IMR-90 (cell line): ENCODE measurements around the gene MEF2B. TPM values are rescaled to one million over a fixed set of nuclear protein-coding genes. Genes with fewer than 3 reads are reported as not detected.

Experiments used
- ATAC-seq: fragments of 200-7000 bp; cut with Tn5 transposase; 2 replicates; pipeline ENCODE4 v1.9.1; 2020; ENCODE audit warnings: low read depth, mild to moderate bottlenecking, moderate library complexity
- BruUV-seq: library from RNA; stranded (reverse); fragments of 400-500 nt; replicated peaks from 2 replicates; lab custom pipeline; 2021; lab: Mats Ljungman, UMichigan
- CTCF ChIA-PET: fragments of 300-600 bp; formaldehyde crosslinking; extraction: SDS; loops from one replicate; lab custom pipeline; 2021; ENCODE audit warnings: antibody characterized with exemption; lab: Yijun Ruan, JAX
- POLR2A ChIA-PET: fragments of 300-600 bp; sonication (Branson Sonifier 250); formaldehyde crosslinking; loops from one replicate; lab custom pipeline; 2022; ENCODE audit warnings: antibody characterized with exemption; ENCODE audit not compliant: unreplicated experiment; lab: Charles Lee
- DNase-seq: peaks from one replicate; pipeline ENCODE4 v3.0.0; 2013
- H2AFZ ChIP-seq: replicated peaks from 2 replicates; pipeline ENCODE3; 2013; ENCODE audit warnings: low read length, mild to moderate bottlenecking; ENCODE audit not compliant: poor library complexity
- H2AK5ac ChIP-seq: 2 replicates; pipeline ENCODE4 v1.6.1; 2013; ENCODE audit warnings: low read depth, low read length, inconsistent platforms
- H2AK9ac ChIP-seq: replicated peaks from 2 replicates; pipeline ENCODE3; 2013; ENCODE audit warnings: mild to moderate bottlenecking, low read depth, low read length, moderate library complexity; ENCODE audit not compliant: poor library complexity
- H2BK120ac ChIP-seq: 2 replicates; pipeline ENCODE4 v1.6.1; 2013; ENCODE audit warnings: low read depth, low read length, inconsistent platforms
- H2BK15ac ChIP-seq: 3 replicates; pipeline ENCODE4 v1.6.1; 2013; ENCODE audit warnings: low read depth, low read length, inconsistent platforms
- H2BK20ac ChIP-seq: 2 replicates; pipeline ENCODE4 v1.6.1; 2013; ENCODE audit warnings: low read depth, mild to moderate bottlenecking, inconsistent platforms, low read length, moderate library complexity
- H2BK5ac ChIP-seq: 2 replicates; pipeline ENCODE4 v1.6.1; 2013; ENCODE audit warnings: mild to moderate bottlenecking, low read depth, low read length, inconsistent platforms; ENCODE audit not compliant: poor library complexity, severe bottlenecking
- H3K14ac ChIP-seq: replicated peaks from 2 replicates; pipeline ENCODE4 v1.6.1; 2013; ENCODE audit warnings: low read depth, low read length, inconsistent platforms
- H3K18ac ChIP-seq: 2 replicates; pipeline ENCODE4 v1.6.1; 2013; ENCODE audit warnings: low read depth, low read length, control low read depth
- H3K23ac ChIP-seq: 2 replicates; pipeline ENCODE4 v1.6.1; 2013; ENCODE audit warnings: low read depth, low read length, inconsistent platforms
- H3K27ac ChIP-seq: 2 replicates; pipeline ENCODE4 v1.5.1; 2013; ENCODE audit warnings: mild to moderate bottlenecking, control low read depth, low read length; ENCODE audit not compliant: insufficient read depth
- H3K27me3 ChIP-seq: 2 replicates; pipeline ENCODE4 v1.6.1; 2013; ENCODE audit warnings: low read length; ENCODE audit not compliant: control insufficient read depth, insufficient read depth
- H3K36me3 ChIP-seq: 2 replicates; pipeline ENCODE4 v1.6.1; 2013; ENCODE audit warnings: low read length, mixed read lengths; ENCODE audit not compliant: control insufficient read depth, insufficient read depth
- H3K4ac ChIP-seq: 2 replicates; pipeline ENCODE4 v1.6.1; 2013; ENCODE audit warnings: low read depth, low read length, inconsistent platforms
- H3K4me1 ChIP-seq: 2 replicates; pipeline ENCODE4 v1.6.1; 2013; ENCODE audit warnings: low read length, mixed read lengths; ENCODE audit not compliant: control insufficient read depth, insufficient read depth
- H3K4me2 ChIP-seq: 2 replicates; pipeline ENCODE4 v1.6.1; 2013; ENCODE audit warnings: low read depth, mild to moderate bottlenecking, control low read depth, low read length, moderate library complexity
- H3K4me3 ChIP-seq: 2 replicates; pipeline ENCODE4 v1.5.1; 2013; ENCODE audit warnings: low read depth, mild to moderate bottlenecking, control low read depth, low read length, moderate library complexity; ENCODE audit not compliant: insufficient read depth
- H3K56ac ChIP-seq: 2 replicates; pipeline ENCODE4 v1.6.1; 2013; ENCODE audit warnings: low read length, inconsistent platforms; ENCODE audit not compliant: insufficient read depth; ENCODE audit errors: extremely low read depth
- H3K79me1 ChIP-seq, 2 experiments: 2 replicates each; pipeline ENCODE4 v1.6.1; 2013; ENCODE audit warnings: low read length in 2 of 2, inconsistent platforms in 1 of 2, low read depth in 1 of 2
- H3K9ac ChIP-seq: 2 replicates; pipeline ENCODE4 v1.6.1; 2013; ENCODE audit warnings: low read depth, low read length, control low read depth
- H3K9me1 ChIP-seq: 2 replicates; pipeline ENCODE4 v1.6.1; 2013; ENCODE audit warnings: low read length, inconsistent platforms; ENCODE audit not compliant: insufficient read depth
- H3K9me3 ChIP-seq: 2 replicates; pipeline ENCODE4 v1.6.1; 2013; ENCODE audit warnings: low read length; ENCODE audit not compliant: control insufficient read depth, insufficient read depth
- H4K20me1 ChIP-seq: 2 replicates; pipeline ENCODE4 v1.6.1; 2013; ENCODE audit warnings: low read length, inconsistent platforms; ENCODE audit not compliant: insufficient read depth
- H4K5ac ChIP-seq: 2 replicates; pipeline ENCODE4 v1.6.1; 2013; ENCODE audit warnings: mild to moderate bottlenecking, low read depth, low read length, control low read depth
- H4K8ac ChIP-seq, 2 experiments: 2 replicates each; pipeline ENCODE4 v1.6.1; 2013; ENCODE audit warnings: low read depth in 2 of 2, low read length in 2 of 2, control low read depth in 1 of 2, inconsistent platforms in 1 of 2
- H4K91ac ChIP-seq: 2 replicates; pipeline ENCODE4 v1.6.1; 2013; ENCODE audit warnings: low read depth, low read length, inconsistent platforms; ENCODE audit not compliant: insufficient read depth
- BHLHE40 ChIP-seq: fragments of 150-350 bp; IDR thresholded peaks from 2 replicates; pipeline ENCODE4 v1.6.1; 2016; ENCODE audit warnings: mild to moderate bottlenecking, low read depth, low read length
- CEBPB ChIP-seq: IDR thresholded peaks from 2 replicates; pipeline ENCODE4 v1.6.1; 2012; ENCODE audit warnings: low read depth, low read length, improper control_type of control experiment
- CHD1 ChIP-seq: IDR thresholded peaks from 2 replicates; pipeline ENCODE4 v1.6.1; 2012; ENCODE audit warnings: low read depth, low read length, improper control_type of control experiment
- CTCF ChIP-seq: conservative IDR thresholded peaks from 2 replicates; pipeline ENCODE4 v1.5.1; 2012; ENCODE audit warnings: mild to moderate bottlenecking, low read depth, low read length, improper control_type of control experiment
- ELK1 ChIP-seq: fragments of 150-350 bp; IDR thresholded peaks from 2 replicates; pipeline ENCODE4 v1.6.1; 2016; ENCODE audit warnings: low read depth, mild to moderate bottlenecking, low read length, moderate library complexity, borderline replicate concordance
- FOS ChIP-seq: fragments of 150-350 bp; IDR thresholded peaks from 2 replicates; pipeline ENCODE4 v1.6.1; 2016; ENCODE audit warnings: low read depth, low read length
- MAFK ChIP-seq: IDR thresholded peaks from 2 replicates; pipeline ENCODE4 v1.6.1; 2012; ENCODE audit warnings: low read depth, low read length, improper control_type of control experiment
- MAZ ChIP-seq: IDR thresholded peaks from 2 replicates; pipeline ENCODE4 v1.6.1; 2012; ENCODE audit warnings: low read depth, mild to moderate bottlenecking, low read length, improper control_type of control experiment, moderate library complexity, borderline replicate concordance
- MXI1 ChIP-seq: IDR thresholded peaks from 2 replicates; pipeline ENCODE4 v1.6.1; 2012; ENCODE audit warnings: low read depth, mild to moderate bottlenecking, low read length, moderate library complexity, borderline replicate concordance
- NFE2L2 ChIP-seq: fragments of 150-350 bp; IDR thresholded peaks from 2 replicates; pipeline ENCODE4 v1.6.1; 2016; ENCODE audit warnings: low read depth, mild to moderate bottlenecking, low read length
- POLR2A ChIP-seq: IDR thresholded peaks from 2 replicates; pipeline ENCODE4 v1.6.1; 2012; ENCODE audit warnings: mild to moderate bottlenecking, low read depth, low read length
- RAD21 ChIP-seq: IDR thresholded peaks from 2 replicates; pipeline ENCODE4 v1.6.1; 2012; ENCODE audit warnings: low read length, improper control_type of control experiment
- RCOR1 ChIP-seq: IDR thresholded peaks from 2 replicates; pipeline ENCODE4 v1.6.1; 2012; ENCODE audit warnings: mild to moderate bottlenecking, low read length, improper control_type of control experiment; ENCODE audit not compliant: insufficient replicate concordance
- RFX5 ChIP-seq: IDR thresholded peaks from 2 replicates; pipeline ENCODE4 v1.8.0; 2012; ENCODE audit warnings: low read depth, mild to moderate bottlenecking, low read length, moderate library complexity
- SMC3 ChIP-seq: fragments of 150-350 bp; IDR thresholded peaks from 2 replicates; pipeline ENCODE4 v1.6.1; 2016; ENCODE audit warnings: low read depth, mild to moderate bottlenecking, antibody characterized with exemption, low read length, moderate library complexity
- WGBS, 2 experiments: methylation state at CpG; one replicate each; pipeline versions ENCODE4 v1.1.5 to v1.1.7; 2013; ENCODE audit warnings: missing lambda C conversion rate in 2 of 2; ENCODE audit not compliant: insufficient read length in 1 of 2; ENCODE audit errors: extremely low coverage in 2 of 2; 5-methylcytosine and 5-hydroxymethylcytosine counted together
- dilution Hi-C: fragments of 300-500 bp; cut with HindIII; formaldehyde crosslinking; loops from one replicate; pipeline ENCODE4 v1.14.3; 2018; ENCODE audit warnings: low sequenced_read_pairs; ENCODE audit not compliant: unreplicated experiment
- in situ Hi-C: fragments of 300-500 bp; cut with MboI; formaldehyde crosslinking; loops from 3 replicates; pipeline ENCODE4 v1.14.3; 2019; ENCODE audit warnings: low sequenced_read_pairs, inconsistent platforms, mixed read lengths
- intact Hi-C: fragments of 100-400 bp; cut with micrococcal nuclease; formaldehyde crosslinking; loops from 2 replicates; pipeline ENCODE4 v1.10.0; 2022
- polyA plus RNA-seq, 3 experiments: library from polyadenylated mRNA; depleted of rRNA; stranded (reverse); fragments of >200 nt; gene quantifications; 2 replicates each; pipeline ENCODE4 v1.2.3, GENCODE V29; 2012; ENCODE audit warnings: low replicate concordance in 1 of 3
- total RNA-seq: library from RNA; depleted of rRNA; stranded (reverse); fragments of >200 nt; gene quantifications from 2 replicates; pipeline ENCODE4 v1.2.3, GENCODE V29; 2012
- TF ChIP-seq, protein P1 (sequence below): fragments of 150-350 bp; IDR thresholded peaks from 2 replicates; pipeline ENCODE4 v1.6.1; 2017; ENCODE audit warnings: mild to moderate bottlenecking, antibody characterized with exemption, low read length, low read depth

Gene MEF2B
- total and polyA plus RNA-seq, 2 of the 4 experiments (the other 2 are of a cell fraction) = 0.18 to 0.94 TPM

GRCh38 chr19:19106056-19106551 lies 64.0 kb downstream of the MEF2B start:
- in situ Hi-C loops = no loop called here
- no peak for ATAC-seq
- H3K4me2 ChIP-seq = peak overlapping the region; percentile 77; the same call in 1 of the 2 replicates
- no peak for DNase-seq
- peaks cover 8% of the 10 kb centered on the region for H3K9me1 ChIP-seq
- H3K4me1 ChIP-seq = peaks cover 16% of the 10 kb centered on the region
- POLR2A ChIA-PET = no interaction called here
- H4K8ac ChIP-seq = peak overlapping the region; percentile 94 to 99; a peak in 3 of 4 replicates
- no peaks in the 10 kb centered on the region for H3K9me3 ChIP-seq
- H4K5ac ChIP-seq = peak overlapping the region; percentile 77; the same call in 1 of the 2 replicates
- H3K56ac ChIP-seq = 0 out of 2 replicates have a peak overlapping the region, but pooled peaks have one; percentile 38
- no TSS peak for BruUV-seq
- H3K36me3 ChIP-seq = no peaks in the 10 kb centered on the region
- H3K4ac ChIP-seq = peak overlapping the region; percentile 6
- H4K91ac ChIP-seq = no peak overlapping the region
- TF ChIP-seq BHLHE40 (no peak), SMC3 (no peak), CTCF (no peak), MXI1 (no peak), MAZ (no peak), FOS (no peak), ELK1 (no peak), MAFK (no peak), RCOR1 (no peak), CHD1 (no peak), POLR2A (no peak), RFX5 (no peak), RAD21 (no peak), NFE2L2 (no peak), CEBPB (no peak)
- TF ChIP-seq, protein P1, sequence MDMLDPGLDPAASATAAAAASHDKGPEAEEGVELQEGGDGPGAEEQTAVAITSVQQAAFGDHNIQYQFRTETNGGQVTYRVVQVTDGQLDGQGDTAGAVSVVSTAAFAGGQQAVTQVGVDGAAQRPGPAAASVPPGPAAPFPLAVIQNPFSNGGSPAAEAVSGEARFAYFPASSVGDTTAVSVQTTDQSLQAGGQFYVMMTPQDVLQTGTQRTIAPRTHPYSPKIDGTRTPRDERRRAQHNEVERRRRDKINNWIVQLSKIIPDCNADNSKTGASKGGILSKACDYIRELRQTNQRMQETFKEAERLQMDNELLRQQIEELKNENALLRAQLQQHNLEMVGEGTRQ = no peak
- H3K18ac ChIP-seq = peak overlapping the region; percentile 50; the same call in 1 of the 2 replicates
- H3K27ac ChIP-seq = peak overlapping the region; percentile 40; the same call in 1 of the 2 replicates
- H2BK5ac ChIP-seq = no peak overlapping the region
- H2BK20ac ChIP-seq = no peak overlapping the region
- CTCF ChIA-PET = no interaction called here
- dilution Hi-C loops = no loop called here
- WGBS, 2 experiments = 35% methylated on average over 16 of the region's 25 CpGs; no CpG with 5 or more reads in 1 of the 2 experiments
- no peak overlapping the region for H3K4me3 ChIP-seq
- H2AK9ac ChIP-seq = peak overlapping the region; percentile 83
- H3K27me3 ChIP-seq = no peaks in the 10 kb centered on the region
- peak overlapping the region; percentile 61; the same call in 1 of the 2 replicates for H3K9ac ChIP-seq
- H2BK15ac ChIP-seq = no peak overlapping the region; the same call in 2 of the 3 replicates
- peak overlapping the region; percentile 0; the same call in 1 of the 2 replicates for H2AK5ac ChIP-seq
- H2BK120ac ChIP-seq = peak overlapping the region; percentile 9; the same call in 1 of the 2 replicates
- H3K14ac ChIP-seq = peak overlapping the region; percentile 4; the same call in 1 of the 2 replicates
- H3K23ac ChIP-seq = no peak overlapping the region
- H2AFZ ChIP-seq = peak overlapping the region; percentile 97
- no peaks in the 10 kb centered on the region for H4K20me1 ChIP-seq
- intact Hi-C loops = no loop called here
- no peaks in the 10 kb centered on the region for H3K79me1 ChIP-seq
